ACC112 (cell line): ENCODE data around the gene CDH15.

Source experiments
- H2AFZ ChIP-seq: fragments of 200-600 bp; sonication (generic); one replicate; pipeline ENCODE4 v1.6.0; 2017; ENCODE audit warnings: antibody characterized with exemption, low read length; ENCODE audit not compliant: unreplicated experiment
- H3K27ac ChIP-seq: fragments of 200-600 bp; sonication (generic); 2 replicates; pipeline ENCODE4 v1.5.1; 2014; ENCODE audit warnings: low read depth, mild to moderate bottlenecking, antibody characterized with exemption, low read length, moderate library complexity
- H3K27me3 ChIP-seq: fragments of 200-600 bp; sonication (generic); 2 replicates; pipeline ENCODE4 v1.6.1; 2014; ENCODE audit warnings: mild to moderate bottlenecking, antibody characterized with exemption, low read length, moderate library complexity, mixed read lengths; ENCODE audit not compliant: insufficient read depth
- H3K36me3 ChIP-seq: fragments of 200-600 bp; sonication (generic); 2 replicates; pipeline ENCODE4 v1.6.1; 2016; ENCODE audit warnings: mild to moderate bottlenecking, antibody characterized with exemption, low read length, moderate library complexity, mixed read lengths; ENCODE audit not compliant: insufficient read depth
- H3K4me1 ChIP-seq: fragments of 200-600 bp; sonication (generic); one replicate; pipeline ENCODE4 v1.6.1; 2016; ENCODE audit warnings: low read length, mixed read lengths; ENCODE audit not compliant: insufficient read depth, unreplicated experiment, control insufficient read depth
- H3K4me3 ChIP-seq: fragments of 200-600 bp; sonication (generic); 2 replicates; pipeline ENCODE4 v1.5.1; 2014; ENCODE audit warnings: mild to moderate bottlenecking, low read depth, low read length
- H3K79me2 ChIP-seq: fragments of 200-600 bp; sonication (generic); one replicate; pipeline ENCODE4 v1.6.0; 2016; ENCODE audit warnings: low read length; ENCODE audit not compliant: control insufficient read depth, unreplicated experiment, insufficient read depth

The CDH15 gene

GRCh38 chr16:89134269-89134668 lies 37.3 kb upstream of the CDH15 start:
- Histone ChIP-seq H3K4me3 (no peak overlapping the region), H2AFZ (no peak overlapping the region), H3K79me2 (no peaks in the 10 kb centered on the region), H3K36me3 (peaks cover 25% of the 10 kb centered on the region), H3K27ac (no peak overlapping the region), H3K27me3 (no peaks in the 10 kb centered on the region), H3K4me1 (no peaks in the 10 kb centered on the region)

GRCh38 chr16:89135166-89135565 lies 36.4 kb upstream of the CDH15 start:
- Histone ChIP-seq H2AFZ (no peak overlapping the region), H3K36me3 (peaks cover 16% of the 10 kb centered on the region), H3K4me1 (no peaks in the 10 kb centered on the region), H3K27me3 (no peaks in the 10 kb centered on the region), H3K27ac (no peak overlapping the region), H3K79me2 (no peaks in the 10 kb centered on the region), H3K4me3 (no peak overlapping the region)

GRCh38 chr16:89135971-89136765 lies 35.4 kb upstream of the CDH15 start:
- no peaks in the 10 kb centered on the region for H3K79me2 ChIP-seq
- no peaks in the 10 kb centered on the region for H3K4me1 ChIP-seq
- H2AFZ ChIP-seq: no peak overlapping the region
- peaks cover 9% of the 10 kb centered on the region; the same call in 1 of the 2 replicates for H3K36me3 ChIP-seq
- H3K27me3 ChIP-seq: no peaks in the 10 kb centered on the region
- no peak overlapping the region for H3K4me3 ChIP-seq
- H3K27ac ChIP-seq: no peak overlapping the region

GRCh38 chr16:89136931-89137330 lies 34.6 kb upstream of the CDH15 start:
- no peak overlapping the region for H3K4me3 ChIP-seq
- no peak overlapping the region for H2AFZ ChIP-seq
- H3K4me1 ChIP-seq: no peaks in the 10 kb centered on the region
- H3K79me2 ChIP-seq: no peaks in the 10 kb centered on the region
- no peaks in the 10 kb centered on the region for H3K27me3 ChIP-seq
- peaks cover 5% of the 10 kb centered on the region; the same call in 1 of the 2 replicates for H3K36me3 ChIP-seq
- no peak overlapping the region for H3K27ac ChIP-seq

GRCh38 chr16:89137666-89138512 lies 33.7 kb upstream of the CDH15 start:
- Histone ChIP-seq H3K36me3 (peaks cover 5% of the 10 kb centered on the region; the same call in 1 of the 2 replicates), H3K79me2 (no peaks in the 10 kb centered on the region), H2AFZ (no peak overlapping the region), H3K27me3 (no peaks in the 10 kb centered on the region), H3K4me1 (no peaks in the 10 kb centered on the region), H3K27ac (no peak overlapping the region), H3K4me3 (no peak overlapping the region)

GRCh38 chr16:89138513-89138795 lies 33.1 kb upstream of the CDH15 start:
- Histone ChIP-seq H3K36me3 (peaks cover 5% of the 10 kb centered on the region; the same call in 1 of the 2 replicates), H3K27me3 (no peaks in the 10 kb centered on the region), H2AFZ (no peak overlapping the region)

GRCh38 chr16:89138843-89139520 lies 32.6 kb upstream of the CDH15 start:
- Histone ChIP-seq H3K27me3 (no peaks in the 10 kb centered on the region), H3K36me3 (peaks cover 2% of the 10 kb centered on the region; the same call in 1 of the 2 replicates), H3K79me2 (no peaks in the 10 kb centered on the region), H2AFZ (no peak overlapping the region), H3K27ac (no peak overlapping the region), H3K4me1 (no peaks in the 10 kb centered on the region), H3K4me3 (no peak overlapping the region)

More at GRCh38 chr16:89138513-89138795, 33.1 kb upstream of the CDH15 start:
- H3K4me3 ChIP-seq: no peak overlapping the region
- no peak overlapping the region for H3K27ac ChIP-seq
- H3K4me1 ChIP-seq: no peaks in the 10 kb centered on the region
- no peaks in the 10 kb centered on the region for H3K79me2 ChIP-seq

GRCh38 chr16:89139907-89140361 lies 31.6 kb upstream of the CDH15 start:
- H3K27me3 ChIP-seq: no peaks in the 10 kb centered on the region
- H3K27ac ChIP-seq: no peak overlapping the region
- H2AFZ ChIP-seq: no peak overlapping the region
- H3K79me2 ChIP-seq: no peaks in the 10 kb centered on the region
- H3K4me3 ChIP-seq: no peak overlapping the region
- no peaks in the 10 kb centered on the region for H3K36me3 ChIP-seq
- H3K4me1 ChIP-seq: no peaks in the 10 kb centered on the region

GRCh38 chr16:89140401-89140800 lies 31.1 kb upstream of the CDH15 start:
- Histone ChIP-seq H3K79me2 (no peaks in the 10 kb centered on the region), H2AFZ (no peak overlapping the region), H3K36me3 (no peaks in the 10 kb centered on the region), H3K4me1 (no peaks in the 10 kb centered on the region), H3K27ac (no peak overlapping the region), H3K27me3 (no peaks in the 10 kb centered on the region), H3K4me3 (no peak overlapping the region)

GRCh38 chr16:89140981-89141883 lies 30.3 kb upstream of the CDH15 start:
- Histone ChIP-seq H3K27ac (no peak overlapping the region), H3K4me3 (no peak overlapping the region), H3K36me3 (no peaks in the 10 kb centered on the region), H2AFZ (no peak overlapping the region), H3K79me2 (no peaks in the 10 kb centered on the region), H3K27me3 (no peaks in the 10 kb centered on the region), H3K4me1 (no peaks in the 10 kb centered on the region)
